ENCODE measurements around the gene NEK10. TPM values are rescaled to one million over a fixed set of nuclear protein-coding genes. Genes with fewer than 3 reads are reported as not detected.

NEK10 gene
- total RNA-seq, 1 experiment from 2014 or later = 1.7 TPM

- no peak for TF ChIP-seq EZH2 (IDR thresholded peaks at IDR 0.05; ENCODE audit: low read length, unreplicated experiment)
- no peak for TF ChIP-seq EZH2phosphoT487 (IDR thresholded peaks at IDR 0.05; ENCODE audit: borderline replicate concordance, low read length)
- no peak for TF ChIP-seq CTCF (conservative IDR thresholded peaks at IDR 0.05; ENCODE audit: low read depth, low read length)
- no peaks in the 10 kb centered on the region for H3K36me3 ChIP-seq (ENCODE audit: low read depth, low read length)
- H2AFZ ChIP-seq (ENCODE audit: low read length) = no peak overlapping the region
- no peak overlapping the region for H3K9ac ChIP-seq (ENCODE audit: low read length)
- ATAC-seq (no peak), DNase-seq (no peak)
- no peaks in the 10 kb centered on the region for H3K9me2 ChIP-seq (replicated peaks; ENCODE audit: low read length)
- H3K27ac ChIP-seq (ENCODE audit: low read length) = no peak overlapping the region
- H3K79me2 ChIP-seq (ENCODE audit: low read length) = no peaks in the 10 kb centered on the region
- ChIA-PET POLR2A (ENCODE audit: unreplicated experiment) (no interaction called here), CTCF (no interaction called here)
- no peak overlapping the region for H3K4me2 ChIP-seq (ENCODE audit: low read length)
- no peak overlapping the region for H3K4me3 ChIP-seq (ENCODE audit: low read length)
- intact Hi-C loops (cut with micrococcal nuclease) = no loop called here
- H3K9me3 ChIP-seq (ENCODE audit: low read length) = no peaks in the 10 kb centered on the region
- no peaks in the 10 kb centered on the region for H3F3A ChIP-seq (ENCODE audit: low read length, unreplicated experiment)
- BruUV-seq (replicated peaks) = no TSS peak
- H3K4me1 ChIP-seq (ENCODE audit: insufficient read depth, low read length) = peaks cover 17% of the 10 kb centered on the region
- no peaks in the 10 kb centered on the region for H4K20me1 ChIP-seq (ENCODE audit: low read length)
- no peaks in the 10 kb centered on the region for H3K27me3 ChIP-seq (ENCODE audit: low read length)
Observed at GRCh38 chr3:27221264-27221932, 147.8 kb downstream of the NEK10 start.

GRCh38 chr3:27220166-27220565 lies 149.0 kb downstream of the NEK10 start:
- no peaks in the 10 kb centered on the region for H3F3A ChIP-seq (ENCODE audit: low read length, unreplicated experiment)
- DNase-seq = no peak
- H3K4me3 ChIP-seq (ENCODE audit: low read length) = no peak overlapping the region
- TF ChIP-seq CTCF (conservative IDR thresholded peaks at IDR 0.05; ENCODE audit: low read depth, low read length) (no peak), EZH2 (IDR thresholded peaks at IDR 0.05; ENCODE audit: low read length, unreplicated experiment) (no peak), EZH2phosphoT487 (IDR thresholded peaks at IDR 0.05; ENCODE audit: borderline replicate concordance, low read length) (no peak)
- ATAC-seq = no peak
- H3K27ac ChIP-seq (ENCODE audit: low read length) = no peak overlapping the region
- no TSS peak for BruUV-seq (replicated peaks)
- H3K4me1 ChIP-seq (ENCODE audit: insufficient read depth, low read length) = peaks cover 18% of the 10 kb centered on the region
- ChIA-PET POLR2A (ENCODE audit: unreplicated experiment) (no interaction called here), CTCF (no interaction called here)
- H3K4me2 ChIP-seq (ENCODE audit: low read length) = no peak overlapping the region
- H3K79me2 ChIP-seq (ENCODE audit: low read length) = no peaks in the 10 kb centered on the region
- no peaks in the 10 kb centered on the region for H3K27me3 ChIP-seq (ENCODE audit: low read length)
- no peaks in the 10 kb centered on the region for H3K36me3 ChIP-seq (ENCODE audit: low read depth, low read length)
- no peaks in the 10 kb centered on the region for H4K20me1 ChIP-seq (ENCODE audit: low read length)
- H3K9me2 ChIP-seq (replicated peaks; ENCODE audit: low read length) = no peaks in the 10 kb centered on the region
- H3K9ac ChIP-seq (ENCODE audit: low read length) = no peak overlapping the region
- no peaks in the 10 kb centered on the region for H3K9me3 ChIP-seq (ENCODE audit: low read length)
- intact Hi-C loops (cut with micrococcal nuclease) = no loop called here
- no peak overlapping the region for H2AFZ ChIP-seq (ENCODE audit: low read length)

- TF ChIP-seq CTCF (conservative IDR thresholded peaks at IDR 0.05; ENCODE audit: low read depth, low read length) (no peak), EZH2phosphoT487 (IDR thresholded peaks at IDR 0.05; ENCODE audit: borderline replicate concordance, low read length) (no peak), EZH2 (IDR thresholded peaks at IDR 0.05; ENCODE audit: low read length, unreplicated experiment) (no peak)
- Histone ChIP-seq H4K20me1 (ENCODE audit: low read length) (no peaks in the 10 kb centered on the region), H3K36me3 (ENCODE audit: low read depth, low read length) (no peaks in the 10 kb centered on the region), H3F3A (ENCODE audit: low read length, unreplicated experiment) (no peaks in the 10 kb centered on the region), H3K9me2 (replicated peaks; ENCODE audit: low read length) (no peaks in the 10 kb centered on the region), H3K79me2 (ENCODE audit: low read length) (no peaks in the 10 kb centered on the region), H3K27ac (ENCODE audit: low read length) (no peak overlapping the region), H3K9me3 (ENCODE audit: low read length) (no peaks in the 10 kb centered on the region), H3K9ac (ENCODE audit: low read length) (no peak overlapping the region), H3K4me3 (ENCODE audit: low read length) (no peak overlapping the region), H2AFZ (ENCODE audit: low read length) (no peak overlapping the region), H3K4me1 (ENCODE audit: insufficient read depth, low read length) (peaks cover 18% of the 10 kb centered on the region), H3K27me3 (ENCODE audit: low read length) (no peaks in the 10 kb centered on the region), H3K4me2 (ENCODE audit: low read length) (no peak overlapping the region)
- POLR2A ChIA-PET (ENCODE audit: unreplicated experiment) = no interaction called here
- CTCF ChIA-PET = no interaction called here
- DNase-seq (peak; percentile 32), ATAC-seq (no peak)
- BruUV-seq (replicated peaks) = no TSS peak
- intact Hi-C loops (cut with micrococcal nuclease) = no loop called here
Observed at GRCh38 chr3:27219127-27219845, 149.9 kb downstream of the NEK10 start.

All from PC-3 (cell line).